SU-DHL-6 (cell line): ENCODE measurements around the gene SHD.

Source experiments
- CTCF ChIP-seq: fragments of 200-600 bp; sonication (generic); IDR thresholded peaks from one replicate; pipeline ENCODE4 v1.5.1; 2017; ENCODE audit warnings: antibody characterized with exemption, mild to moderate bottlenecking, low read length, moderate library complexity; ENCODE audit not compliant: insufficient read depth, poor library complexity, severe bottlenecking
- EZH2phosphoT487 ChIP-seq: fragments of 200-600 bp; sonication (generic), shearing (Covaris generic); conservative IDR thresholded peaks from 2 replicates; pipeline ENCODE4 v1.6.1; 2018; ENCODE audit warnings: mild to moderate bottlenecking, antibody characterized with exemption, low read length, moderate library complexity, mixed read lengths

- TF ChIP-seq CTCF: no peak
- no peak for TF ChIP-seq EZH2phosphoT487
These were observed 15.3 kb downstream of the SHD start for GRCh38 chr19:4294389-4294788.
